ENCODE measurements around the gene FAM20A.

FAM20A gene

GRCh38 chr17:68511254-68511670 lies 89.9 kb downstream of the FAM20A start:
- no peak for TF ChIP-seq CTCF (IDR thresholded peaks at IDR 0.05; ENCODE audit: low read depth, low read length, missing control alignments)
- no peak for DNase-seq (ENCODE audit: low read depth)
- H3K4me3 ChIP-seq (ENCODE audit: low read depth, low read length), result peak overlapping the region; percentile 71

- H3K4me3 ChIP-seq (ENCODE audit: low read depth, low read length), result no peak overlapping the region
- no peak for TF ChIP-seq CTCF (IDR thresholded peaks at IDR 0.05; ENCODE audit: low read depth, low read length, missing control alignments)
- DNase-seq (ENCODE audit: low read depth), result no peak
Measured at GRCh38 chr17:68509141-68510057, 91.8 kb downstream of the FAM20A start.

GRCh38 chr17:68507576-68507975 lies 93.6 kb downstream of the FAM20A start:
- no peak for TF ChIP-seq CTCF (IDR thresholded peaks at IDR 0.05; ENCODE audit: low read depth, low read length, missing control alignments)
- DNase-seq (ENCODE audit: low read depth), result no peak
- H3K4me3 ChIP-seq (ENCODE audit: low read depth, low read length), result no peak overlapping the region

- TF ChIP-seq CTCF (IDR thresholded peaks at IDR 0.05; ENCODE audit: low read depth, low read length, missing control alignments), result no peak
- no peak for DNase-seq (ENCODE audit: low read depth)
- H3K4me3 ChIP-seq (ENCODE audit: low read depth, low read length), result no peak overlapping the region
Measured at GRCh38 chr17:68505951-68506350, 95.2 kb downstream of the FAM20A start.

- no peak for TF ChIP-seq CTCF (IDR thresholded peaks at IDR 0.05; ENCODE audit: low read depth, low read length, missing control alignments)
- no peak overlapping the region for H3K4me3 ChIP-seq (ENCODE audit: low read depth, low read length)
- DNase-seq (ENCODE audit: low read depth), result no peak
Measured at GRCh38 chr17:68501074-68501473, 100.1 kb downstream of the FAM20A start.

GRCh38 chr17:68499587-68499986 lies 101.6 kb downstream of the FAM20A start:
- H3K4me3 ChIP-seq (ENCODE audit: low read depth, low read length), result no peak overlapping the region
- TF ChIP-seq CTCF (IDR thresholded peaks at IDR 0.05; ENCODE audit: low read depth, low read length, missing control alignments), result no peak
- no peak for DNase-seq (ENCODE audit: low read depth)
